ENCODE results near the gene GLRX3.

GRCh38 chr10:130146042-130146441, 9.9 kb downstream of the GLRX3 start:
- no peak for TF ChIP-seq CTCF (IDR thresholded peaks at IDR 0.05; ENCODE audit: low read depth, low read length)
- TF ChIP-seq EZH2phosphoT487 (IDR thresholded peaks at IDR 0.05; ENCODE audit: low read depth), result no peak
